Stomach smooth muscle (tissue), 2 donors: ENCODE results near the gene RHOF.
A peak's percentile ranks its signal among the peaks of the same experiment; 100 is the strongest.

Experiments used
- H3K27ac ChIP-seq: one replicate; pipeline ENCODE4 v1.7.0; 2013; ENCODE audit warnings: mild to moderate bottlenecking, low read length, inconsistent platforms
- H3K27me3 ChIP-seq, 2 donors: one replicate each; pipeline ENCODE4 v1.7.0; 2013; ENCODE audit warnings: low read length in 2 of 2; ENCODE audit not compliant: insufficient read depth in 2 of 2, control insufficient read depth in 1 of 2
- H3K36me3 ChIP-seq, 2 donors: one replicate each; pipeline ENCODE4 v1.7.0; 2013; ENCODE audit warnings: low read length in 2 of 2; ENCODE audit not compliant: control insufficient read depth in 2 of 2, insufficient read depth in 2 of 2
- H3K4me1 ChIP-seq: one replicate; pipeline ENCODE4 v1.7.0; 2013; ENCODE audit warnings: low read length; ENCODE audit not compliant: control insufficient read depth, insufficient read depth
- H3K4me3 ChIP-seq, 2 donors: one replicate each; pipeline ENCODE4 v1.7.0; 2013; ENCODE audit warnings: low read length in 2 of 2
- H3K9ac ChIP-seq, 2 donors: one replicate each; pipeline ENCODE4 v1.7.0; 2013; ENCODE audit warnings: low read length in 2 of 2, mild to moderate bottlenecking in 1 of 2
- H3K9me3 ChIP-seq, 2 donors: one replicate each; pipeline ENCODE4 v1.7.0; 2013; ENCODE audit warnings: low read length in 2 of 2; ENCODE audit not compliant: control insufficient read depth in 2 of 2
- donor health status: healthy.
- donor health status: Pancreatic carcinoma.

The RHOF gene

GRCh38 chr12:121828826-121829225, 35.3 kb upstream of the RHOF start:
- H3K36me3 ChIP-seq, result peaks cover 36 to 39% of the 10 kb centered on the region in 2 donors
- no peaks in the 10 kb centered on the region for H3K27me3 ChIP-seq
- H3K4me1 ChIP-seq, result peaks cover 8% of the 10 kb centered on the region
- H3K4me3 ChIP-seq, result no peak overlapping the region
- H3K27ac ChIP-seq, result peak overlapping the region; percentile 11
- H3K9ac ChIP-seq, result no peak overlapping the region
- H3K9me3 ChIP-seq, result no peaks in the 10 kb centered on the region

- H3K9ac ChIP-seq, result no peak overlapping the region
- H3K36me3 ChIP-seq, result peaks cover 41 to 44% of the 10 kb centered on the region in 2 donors
- no peaks in the 10 kb centered on the region for H3K9me3 ChIP-seq
- H3K27ac ChIP-seq, result peak overlapping the region; percentile 11
- no peak overlapping the region for H3K4me3 ChIP-seq
- H3K4me1 ChIP-seq, result peaks cover 8% of the 10 kb centered on the region
- H3K27me3 ChIP-seq, result no peaks in the 10 kb centered on the region
Observed at GRCh38 chr12:121828306-121828705, 34.8 kb upstream of the RHOF start.

- Histone ChIP-seq H3K36me3 (peaks cover 43 to 44% of the 10 kb centered on the region in 2 donors), H3K4me3 (no peak overlapping the region), H3K4me1 (peaks cover 8% of the 10 kb centered on the region), H3K27me3 (no peaks in the 10 kb centered on the region), H3K9me3 (no peaks in the 10 kb centered on the region), H3K9ac (no peak overlapping the region), H3K27ac (no peak overlapping the region)
Observed at GRCh38 chr12:121827351-121828099, 34.0 kb upstream of the RHOF start.

GRCh38 chr12:121826318-121827150, 33.0 kb upstream of the RHOF start:
- Histone ChIP-seq H3K4me1 (peaks cover 8% of the 10 kb centered on the region), H3K9me3 (no peaks in the 10 kb centered on the region), H3K4me3 (no peak overlapping the region), H3K36me3 (peaks cover 39 to 40% of the 10 kb centered on the region in 2 donors), H3K27ac (no peak overlapping the region), H3K9ac (no peak overlapping the region), H3K27me3 (no peaks in the 10 kb centered on the region)

DNA sequence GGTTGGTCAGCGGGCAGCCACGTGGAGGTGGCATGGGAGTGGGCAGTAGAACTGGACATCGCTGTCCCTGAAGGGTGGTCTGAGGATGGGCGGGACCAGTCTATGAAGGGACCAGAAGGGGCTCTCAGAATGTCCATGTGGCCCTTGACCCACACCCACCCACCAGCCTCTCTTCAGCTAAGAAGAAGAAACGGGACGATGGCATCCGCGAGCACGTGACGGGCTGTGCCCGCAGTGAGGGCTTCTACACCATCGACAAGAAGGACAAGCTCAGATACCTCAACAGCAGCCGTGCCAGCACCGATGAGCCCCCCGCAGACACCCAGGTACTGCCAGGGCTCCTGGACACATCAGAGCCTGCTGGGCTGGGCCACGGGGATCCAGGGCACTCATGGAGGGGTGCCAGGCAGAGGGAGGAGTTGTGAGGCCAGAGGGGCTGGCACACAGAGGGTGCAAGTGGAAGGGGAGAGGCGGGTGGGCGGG, 31.6 kb upstream of the RHOF start:
- no peak overlapping the region for H3K4me3 ChIP-seq
- H3K9ac ChIP-seq, result no peak overlapping the region
- peaks cover 8% of the 10 kb centered on the region for H3K4me1 ChIP-seq
- H3K36me3 ChIP-seq, result peaks cover 43 to 44% of the 10 kb centered on the region in 2 donors
- H3K27me3 ChIP-seq, result no peaks in the 10 kb centered on the region
- no peaks in the 10 kb centered on the region for H3K9me3 ChIP-seq
- H3K27ac ChIP-seq, result no peak overlapping the region

DNA sequence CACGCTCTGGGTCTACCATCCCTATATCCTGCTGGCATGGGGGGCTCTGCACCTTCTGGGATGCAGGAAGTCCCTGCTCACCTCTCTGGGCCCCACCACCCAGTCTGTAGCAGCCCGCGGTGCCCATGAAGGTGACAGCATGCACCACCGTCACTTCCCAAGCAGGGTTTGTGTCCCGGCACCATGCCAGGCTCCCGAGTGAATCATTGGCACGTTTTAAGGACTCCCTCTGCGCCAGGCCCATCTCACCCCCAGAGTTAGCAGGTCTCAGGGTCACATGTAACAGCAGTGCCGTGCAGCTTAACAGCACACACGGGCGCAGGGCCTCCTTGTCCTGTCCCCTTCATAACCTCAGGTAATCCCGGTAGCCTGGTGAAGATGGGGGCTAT, 30.2 kb upstream of the RHOF start:
- H3K36me3 ChIP-seq, result peaks cover 45 to 52% of the 10 kb centered on the region in 2 donors

GRCh38 chr12:121823101-121823726, 29.7 kb upstream of the RHOF start:
- Histone ChIP-seq H3K27ac (no peak overlapping the region), H3K9me3 (no peaks in the 10 kb centered on the region), H3K9ac (no peak overlapping the region), H3K4me3 (no peak overlapping the region), H3K4me1 (no peaks in the 10 kb centered on the region), H3K27me3 (no peaks in the 10 kb centered on the region), H3K36me3 (peaks cover 40 to 47% of the 10 kb centered on the region in 2 donors)

More for the DNA sequence above, 30.2 kb upstream of the RHOF start:
- H3K27me3 ChIP-seq, result no peaks in the 10 kb centered on the region
- H3K9ac ChIP-seq, result no peak overlapping the region
- H3K27ac ChIP-seq, result no peak overlapping the region
- no peaks in the 10 kb centered on the region for H3K9me3 ChIP-seq
- H3K4me1 ChIP-seq, result peaks cover 2% of the 10 kb centered on the region
- no peak overlapping the region for H3K4me3 ChIP-seq

DNA sequence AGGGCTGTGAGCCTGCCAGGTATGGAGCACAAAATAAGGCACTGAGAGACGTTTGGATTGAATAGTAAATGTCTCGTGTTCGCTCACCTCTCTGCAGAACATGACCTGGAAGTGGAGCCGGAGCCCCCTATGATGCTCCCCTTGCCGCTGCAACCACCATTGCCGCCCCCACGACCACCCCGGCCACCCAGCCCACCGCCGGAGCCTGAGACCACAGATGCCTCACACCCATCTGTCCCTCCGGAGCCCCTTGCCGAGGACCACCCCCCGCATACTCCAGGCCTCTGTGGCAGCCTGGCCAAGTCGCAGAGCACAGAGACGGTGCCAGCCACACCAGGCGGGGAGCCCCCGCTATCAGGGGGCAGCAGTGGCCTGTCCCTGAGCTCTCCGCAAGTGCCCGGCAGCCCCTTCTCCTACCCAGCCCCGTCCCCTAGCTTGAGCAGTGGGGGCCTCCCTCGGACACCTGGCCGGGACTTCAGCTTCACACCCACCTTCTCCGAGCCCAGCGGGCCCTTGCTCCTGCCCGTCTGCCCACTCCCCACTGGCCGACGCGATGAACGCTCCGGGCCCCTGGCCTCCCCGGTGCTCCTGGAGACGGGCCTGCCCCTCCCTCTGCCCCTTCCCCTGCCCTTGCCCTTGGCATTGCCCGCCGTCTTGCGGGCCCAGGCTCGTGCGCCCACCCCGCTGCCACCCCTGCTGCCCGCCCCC, 29.1 kb upstream of the RHOF start:
- Histone ChIP-seq H3K9ac (no peak overlapping the region), H3K27me3 (no peaks in the 10 kb centered on the region), H3K4me1 (no peaks in the 10 kb centered on the region), H3K9me3 (no peaks in the 10 kb centered on the region), H3K4me3 (no peak overlapping the region), H3K36me3 (peaks cover 40 to 46% of the 10 kb centered on the region in 2 donors), H3K27ac (no peak overlapping the region)

DNA sequence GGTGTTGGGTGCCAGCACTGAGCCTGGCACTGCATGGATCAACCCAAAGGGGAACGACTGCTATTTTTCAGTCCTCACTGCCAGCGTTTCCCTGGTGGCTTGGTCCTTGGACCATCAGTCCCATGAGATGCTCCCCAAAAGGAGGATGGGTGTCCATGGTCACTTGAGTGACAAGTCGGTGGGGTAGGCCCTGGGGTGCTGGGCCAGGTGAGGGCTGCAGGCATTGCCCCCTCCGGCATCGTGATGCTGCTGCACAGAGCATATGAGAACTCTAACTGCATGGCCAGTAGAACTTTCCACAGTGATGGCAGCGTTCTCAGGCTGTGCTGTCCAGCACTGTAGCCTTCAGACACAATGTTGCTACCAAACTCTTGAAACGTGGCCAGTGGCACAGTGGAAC, 26.6 kb upstream of the RHOF start:
- Histone ChIP-seq H3K4me3 (no peak overlapping the region), H3K27me3 (no peaks in the 10 kb centered on the region), H3K4me1 (no peaks in the 10 kb centered on the region), H3K36me3 (peaks cover 45 to 49% of the 10 kb centered on the region in 2 donors), H3K9me3 (no peaks in the 10 kb centered on the region), H3K9ac (no peak overlapping the region), H3K27ac (no peak overlapping the region)
